ENCODE measurements around the gene F2.

F2 gene

GRCh38 chr11:46679241-46680163 lies 39.5 kb upstream of the F2 start:
- no peak overlapping the region for H3K4me3 ChIP-seq (replicated peaks; ENCODE audit: low read depth, low read length)
- no peak for DNase-seq (ENCODE audit: low read depth)
- TF ChIP-seq, protein P1, sequence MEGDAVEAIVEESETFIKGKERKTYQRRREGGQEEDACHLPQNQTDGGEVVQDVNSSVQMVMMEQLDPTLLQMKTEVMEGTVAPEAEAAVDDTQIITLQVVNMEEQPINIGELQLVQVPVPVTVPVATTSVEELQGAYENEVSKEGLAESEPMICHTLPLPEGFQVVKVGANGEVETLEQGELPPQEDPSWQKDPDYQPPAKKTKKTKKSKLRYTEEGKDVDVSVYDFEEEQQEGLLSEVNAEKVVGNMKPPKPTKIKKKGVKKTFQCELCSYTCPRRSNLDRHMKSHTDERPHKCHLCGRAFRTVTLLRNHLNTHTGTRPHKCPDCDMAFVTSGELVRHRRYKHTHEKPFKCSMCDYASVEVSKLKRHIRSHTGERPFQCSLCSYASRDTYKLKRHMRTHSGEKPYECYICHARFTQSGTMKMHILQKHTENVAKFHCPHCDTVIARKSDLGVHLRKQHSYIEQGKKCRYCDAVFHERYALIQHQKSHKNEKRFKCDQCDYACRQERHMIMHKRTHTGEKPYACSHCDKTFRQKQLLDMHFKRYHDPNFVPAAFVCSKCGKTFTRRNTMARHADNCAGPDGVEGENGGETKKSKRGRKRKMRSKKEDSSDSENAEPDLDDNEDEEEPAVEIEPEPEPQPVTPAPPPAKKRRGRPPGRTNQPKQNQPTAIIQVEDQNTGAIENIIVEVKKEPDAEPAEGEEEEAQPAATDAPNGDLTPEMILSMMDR (IDR thresholded peaks at IDR 0.05; ENCODE audit: low read length, missing control alignments), result no peak

GRCh38 chr11:46680164-46680760 lies 38.8 kb upstream of the F2 start:
- no peak for DNase-seq (ENCODE audit: low read depth)
- H3K4me3 ChIP-seq (replicated peaks; ENCODE audit: low read depth, low read length), result no peak overlapping the region
- TF ChIP-seq, protein P1 (IDR thresholded peaks at IDR 0.05; ENCODE audit: low read length, missing control alignments), result no peak

GRCh38 chr11:46680815-46681214 lies 38.2 kb upstream of the F2 start:
- TF ChIP-seq, protein P1 (IDR thresholded peaks at IDR 0.05; ENCODE audit: low read length, missing control alignments), result no peak

GRCh38 chr11:46681814-46682213 lies 37.2 kb upstream of the F2 start:
- DNase-seq (ENCODE audit: low read depth), result no peak
- TF ChIP-seq, protein P1 (IDR thresholded peaks at IDR 0.05; ENCODE audit: low read length, missing control alignments), result no peak

More at GRCh38 chr11:46680815-46681214, 38.2 kb upstream of the F2 start:
- no peak for DNase-seq (ENCODE audit: low read depth)
- no peak overlapping the region for H3K4me3 ChIP-seq (replicated peaks; ENCODE audit: low read depth, low read length)

DNA sequence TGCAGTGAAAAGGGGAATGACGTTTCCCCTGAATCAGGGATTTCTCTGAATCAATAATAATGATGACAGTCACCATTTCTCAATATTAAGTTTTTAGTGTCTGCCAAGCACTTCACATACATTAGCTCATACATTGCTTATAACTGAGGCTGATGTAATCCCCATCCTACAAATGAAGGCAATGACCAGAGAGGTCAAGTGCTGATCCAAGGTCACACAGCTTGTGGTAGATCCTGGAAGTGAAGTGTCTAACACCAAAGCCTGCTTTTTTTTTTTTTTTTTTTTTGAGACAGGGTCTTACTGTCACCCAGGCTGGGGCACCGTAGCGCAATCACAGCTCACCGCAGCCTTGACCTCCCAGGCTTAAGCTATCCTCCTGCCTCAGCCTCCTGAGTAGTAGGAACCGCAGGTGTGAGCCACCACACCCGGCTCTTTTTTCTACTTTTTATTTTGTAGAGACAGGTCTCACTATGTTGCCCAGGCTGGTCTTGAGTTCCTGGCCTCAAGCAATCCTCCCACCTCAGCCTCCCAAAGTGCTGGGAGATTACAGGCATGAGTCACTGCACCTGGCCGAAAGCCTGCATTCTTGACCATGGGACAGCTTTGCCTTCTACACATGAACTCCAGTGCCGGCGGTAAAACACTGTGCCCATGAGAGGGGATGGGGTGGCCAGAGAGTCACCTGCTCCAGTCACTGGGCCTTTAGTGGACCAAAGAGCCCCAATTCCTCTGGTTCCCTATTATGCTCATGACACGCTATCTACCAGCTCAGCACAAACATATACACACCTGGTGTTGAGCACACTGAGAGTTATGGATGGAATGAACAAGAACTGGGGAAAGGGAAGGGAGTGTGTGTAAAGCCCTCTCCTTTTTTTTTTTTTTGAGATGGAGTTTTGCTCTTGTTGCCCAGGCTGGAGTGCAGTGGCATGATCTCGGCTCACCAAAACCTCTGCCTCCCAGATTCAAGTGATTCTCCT lies 36.0 kb upstream of the F2 start:
- TF ChIP-seq, protein P1 (IDR thresholded peaks at IDR 0.05; ENCODE audit: low read length, missing control alignments), result no peak
- H3K4me3 ChIP-seq (replicated peaks; ENCODE audit: low read depth, low read length), result no peak overlapping the region
- DNase-seq (ENCODE audit: low read depth), result peak; percentile 49

More at GRCh38 chr11:46681814-46682213, 37.2 kb upstream of the F2 start:
- no peak overlapping the region for H3K4me3 ChIP-seq (replicated peaks; ENCODE audit: low read depth, low read length)

GRCh38 chr11:46684367-46684766 lies 34.6 kb upstream of the F2 start:
- DNase-seq (ENCODE audit: low read depth), result no peak
- TF ChIP-seq, protein P1 (IDR thresholded peaks at IDR 0.05; ENCODE audit: low read length, missing control alignments), result no peak
- no peak overlapping the region for H3K4me3 ChIP-seq (replicated peaks; ENCODE audit: low read depth, low read length)

Data from fibroblast of pulmonary artery (primary cell).